Kidney epithelial cell (primary cell): Measurements from ENCODE around the gene TMEM260. TPM values are rescaled to one million over a fixed set of nuclear protein-coding genes. Genes with fewer than 3 reads are reported as not detected.
"Not testable (repeated sequence)": the region's sequence is repeated elsewhere in the genome, so short reads cannot be mapped to it uniquely, and the experiment has no call there.

Experiments used
- DNase-seq: peaks from one replicate; pipeline ENCODE4 v3.0.0-alpha.2; 2010; ENCODE audit warnings: low read depth
- H3K27me3 ChIP-seq: 2 replicates; pipeline ENCODE4 v1.6.0; 2011; ENCODE audit warnings: low read length; ENCODE audit not compliant: control insufficient read depth, insufficient read depth
- H3K36me3 ChIP-seq: 2 replicates; pipeline ENCODE4 v1.5.1; 2011; ENCODE audit warnings: low read length; ENCODE audit not compliant: control insufficient read depth, insufficient read depth
- H3K4me3 ChIP-seq: 2 replicates; pipeline ENCODE4 v1.5.1; 2011; ENCODE audit warnings: low read depth, mild to moderate bottlenecking, control low read depth, low read length
- CTCF ChIP-seq: IDR thresholded peaks from 2 replicates; pipeline ENCODE4 v1.5.1; 2011; ENCODE audit warnings: mild to moderate bottlenecking, moderate library complexity, low read length, control low read depth, inconsistent platforms; ENCODE audit not compliant: insufficient read depth, poor library complexity, severe bottlenecking
- total RNA-seq: library from RNA; depleted of rRNA; stranded (reverse); fragments of >200 nt; gene quantifications from 2 replicates; pipeline ENCODE4 v1.2.3, GENCODE V29; 2015

TMEM260 gene
- total RNA-seq, 1 donor from 2014 or later: 16.5 TPM

DNA sequence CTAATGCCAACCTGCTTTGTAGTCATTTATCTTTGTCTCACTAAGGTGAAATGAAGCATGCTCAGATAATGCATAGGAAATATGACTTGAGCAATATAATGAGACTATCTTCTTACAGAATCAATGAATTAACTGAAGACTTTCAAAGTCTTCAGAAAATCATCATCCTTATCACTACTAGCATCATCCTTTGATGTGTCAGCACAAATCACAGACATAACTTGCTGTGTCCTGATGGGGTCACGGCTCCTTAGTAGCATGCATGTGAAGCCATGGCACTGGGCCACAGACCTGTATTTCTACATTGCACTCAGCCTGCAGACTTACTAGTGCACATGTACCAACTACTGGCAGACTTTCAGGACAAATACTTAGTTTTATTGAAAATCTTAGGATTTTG lies 18.9 kb downstream of the TMEM260 start:
- Histone ChIP-seq H3K4me3 (no peak overlapping the region), H3K27me3 (no peaks in the 10 kb centered on the region), H3K36me3 (no peaks in the 10 kb centered on the region)
- DNase-seq: no peak
- TF ChIP-seq CTCF: no peak

DNA sequence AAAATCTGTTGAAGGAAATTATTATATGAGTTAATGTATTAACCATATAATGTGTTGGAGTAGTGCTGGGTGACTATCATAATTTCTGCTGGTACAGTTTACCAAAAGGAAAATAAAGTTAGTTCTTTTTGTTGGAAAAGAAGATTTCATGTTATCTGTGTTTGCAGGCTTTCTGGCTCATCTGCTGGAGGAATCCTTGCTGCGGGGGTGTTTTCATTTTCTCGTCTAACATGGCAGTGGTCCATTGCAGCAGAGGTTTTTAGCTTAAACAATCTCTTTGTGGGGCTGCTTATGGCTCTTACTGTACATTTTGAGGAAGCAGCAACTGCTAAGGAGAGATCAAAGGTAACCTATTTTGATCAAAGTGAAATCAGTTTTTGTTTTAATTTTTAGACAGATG lies 24.1 kb downstream of the TMEM260 start:
- no peak overlapping the region for H3K4me3 ChIP-seq
- DNase-seq: no peak
- no peaks in the 10 kb centered on the region for H3K36me3 ChIP-seq
- no peaks in the 10 kb centered on the region for H3K27me3 ChIP-seq
- no peak for TF ChIP-seq CTCF

DNA sequence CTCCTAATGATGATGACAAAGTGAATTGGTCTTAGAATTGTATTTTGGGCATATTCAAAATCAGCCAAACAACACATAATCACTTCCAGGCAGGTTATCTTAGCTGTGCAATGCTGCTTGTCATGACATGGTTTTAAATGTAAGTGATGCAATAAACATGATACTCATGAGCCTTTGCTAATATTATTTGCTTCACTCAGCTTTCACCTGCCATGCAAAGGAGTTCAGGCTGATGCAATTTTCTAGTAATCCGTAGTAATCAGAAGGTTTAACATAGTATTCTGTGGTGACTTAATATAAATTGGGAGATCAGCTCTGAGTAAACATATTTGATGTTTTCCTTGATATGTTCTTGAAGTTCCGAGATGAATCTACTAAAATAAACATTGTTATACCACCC lies 29.1 kb downstream of the TMEM260 start:
- no peak for TF ChIP-seq CTCF
- DNase-seq: no peak
- Histone ChIP-seq H3K27me3 (no peaks in the 10 kb centered on the region), H3K36me3 (no peaks in the 10 kb centered on the region), H3K4me3 (no peak overlapping the region)

DNA sequence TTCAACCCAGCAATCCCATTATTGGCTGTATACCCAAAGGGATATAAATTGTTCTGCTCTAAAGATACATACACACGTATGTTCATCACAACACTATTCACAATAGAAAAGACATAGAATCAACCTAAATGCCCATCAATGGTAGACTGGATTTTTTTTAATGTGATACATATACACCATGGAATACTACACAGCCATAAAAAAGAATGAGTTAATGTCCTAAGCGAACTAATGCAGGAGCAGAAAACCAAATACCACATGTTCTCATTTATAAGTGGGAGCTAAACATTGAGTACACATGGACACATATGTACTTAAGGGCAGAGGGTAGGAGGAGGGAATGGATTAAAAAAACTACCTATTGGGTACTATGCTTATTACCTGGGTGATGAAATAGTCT lies 32.1 kb downstream of the TMEM260 start:
- DNase-seq, H3K27me3 ChIP-seq, H3K36me3 ChIP-seq, H3K4me3 ChIP-seq: not testable (repeated sequence)

- no peaks in the 10 kb centered on the region for H3K27me3 ChIP-seq
- DNase-seq: no peak
- no peaks in the 10 kb centered on the region for H3K36me3 ChIP-seq
- no peak for TF ChIP-seq CTCF
- H3K4me3 ChIP-seq: no peak overlapping the region
These were observed 37.5 kb downstream of the TMEM260 start for GRCh38 chr14:56617084-56617483.

DNA sequence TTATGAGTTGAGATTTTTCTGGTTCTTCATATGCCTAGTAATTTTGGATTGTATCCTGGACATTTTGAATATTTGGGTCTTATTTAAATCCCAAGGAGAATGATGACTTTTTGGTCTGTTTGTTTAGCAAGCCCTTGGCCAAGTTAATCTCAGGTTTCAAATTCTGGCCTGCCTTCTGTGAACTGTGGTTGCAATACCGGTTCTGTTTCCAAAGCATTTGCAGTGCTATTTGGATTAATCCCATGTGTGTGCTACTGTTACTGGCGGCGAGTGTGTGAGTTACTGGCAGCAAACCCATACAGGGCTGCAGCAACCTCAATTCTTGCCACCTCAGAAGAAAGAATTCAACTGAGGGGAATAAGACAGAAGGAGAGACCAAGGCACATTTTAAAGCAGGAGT lies 51.1 kb downstream of the TMEM260 start:
- Histone ChIP-seq H3K27me3 (no peaks in the 10 kb centered on the region), H3K4me3 (no peak overlapping the region), H3K36me3 (no peaks in the 10 kb centered on the region)
- no peak for DNase-seq
- no peak for TF ChIP-seq CTCF
